GM19467 (cell line): ENCODE data around the gene SLC22A3.

Source experiments
- ATAC-seq: cut with Tn5 transposase; IDR thresholded peaks from one replicate; pipeline ENCODE4 v1.9.1; 2021; ENCODE audit warnings: mild to moderate bottlenecking, moderate library complexity; ENCODE audit not compliant: unreplicated experiment

Gene SLC22A3

DNA sequence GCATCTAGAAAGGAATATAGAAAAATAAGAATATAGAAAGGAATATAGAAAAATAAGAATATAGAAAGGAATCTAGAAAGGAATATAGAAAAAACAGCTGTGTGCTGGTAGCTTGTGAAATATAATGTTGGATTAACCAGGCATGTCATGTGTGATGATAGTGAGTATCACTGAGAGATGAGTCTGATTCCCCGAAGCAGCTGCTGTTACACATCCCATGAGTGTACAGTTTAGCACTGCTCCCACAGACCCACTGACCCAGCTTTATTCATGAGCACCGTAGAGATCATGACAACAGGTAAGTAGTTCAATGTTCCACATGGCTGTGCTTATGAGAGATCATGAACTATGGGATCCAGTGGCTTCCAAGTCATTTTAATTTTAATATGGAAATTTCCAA lies 64.8 kb downstream of the SLC22A3 start:
- no peak for ATAC-seq

DNA sequence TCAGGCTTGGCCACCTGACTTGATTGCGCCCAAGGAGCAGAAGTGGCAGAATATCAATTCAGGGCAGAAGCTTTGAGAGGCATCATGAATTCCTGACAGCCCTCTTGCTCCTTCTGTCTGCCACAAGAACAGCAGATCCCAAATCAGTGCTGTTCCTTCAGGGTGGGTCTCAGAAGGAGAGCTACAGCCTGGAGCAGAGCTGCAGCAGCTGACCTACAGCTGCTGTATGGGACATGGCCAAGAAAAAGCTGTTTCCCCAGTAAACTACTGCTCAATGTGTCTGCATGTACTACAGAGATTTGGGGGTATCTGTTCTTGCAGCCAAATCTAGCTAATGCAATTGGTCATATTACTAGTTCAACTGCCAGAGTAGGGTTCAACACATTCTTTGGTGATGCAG lies 69.0 kb downstream of the SLC22A3 start:
- ATAC-seq: no peak

DNA sequence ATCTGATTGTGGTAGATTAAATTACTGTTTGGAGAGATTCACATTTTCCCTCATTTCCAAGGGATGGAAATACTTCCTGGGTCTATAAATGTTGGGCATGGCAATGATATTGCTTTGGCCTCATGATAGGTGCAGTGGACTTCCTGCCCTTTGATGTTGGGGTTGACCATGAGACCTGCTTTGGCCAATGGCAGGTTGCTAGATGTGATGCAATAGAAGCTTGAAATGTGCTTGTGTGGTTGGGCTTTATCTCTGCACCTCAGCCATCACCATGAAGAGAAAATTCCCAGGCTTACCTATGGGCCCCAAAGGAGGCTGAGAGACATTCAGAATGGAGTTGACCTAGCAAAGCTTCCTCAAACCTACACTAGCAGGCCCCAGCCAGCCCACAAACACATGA lies 69.4 kb downstream of the SLC22A3 start:
- ATAC-seq: no peak

DNA sequence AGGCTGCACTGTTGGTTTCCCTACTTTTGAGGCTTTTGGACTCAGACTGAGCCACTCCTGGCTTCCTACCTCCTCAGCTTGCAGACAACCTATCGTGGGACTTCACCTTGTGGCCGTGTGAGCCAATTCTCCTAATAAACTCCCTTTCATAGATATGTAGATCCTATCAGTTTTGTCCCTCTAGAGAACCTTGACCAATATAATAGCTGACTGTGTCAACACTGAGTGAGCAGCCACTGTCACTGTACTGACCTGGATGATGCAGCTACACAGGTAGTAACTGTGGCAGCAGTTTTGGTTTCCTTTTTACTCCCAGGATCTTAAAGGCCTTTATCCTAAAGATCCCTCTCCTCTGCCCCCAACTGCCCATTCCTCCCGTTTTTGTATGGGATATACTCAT lies 70.2 kb downstream of the SLC22A3 start:
- no peak for ATAC-seq

DNA sequence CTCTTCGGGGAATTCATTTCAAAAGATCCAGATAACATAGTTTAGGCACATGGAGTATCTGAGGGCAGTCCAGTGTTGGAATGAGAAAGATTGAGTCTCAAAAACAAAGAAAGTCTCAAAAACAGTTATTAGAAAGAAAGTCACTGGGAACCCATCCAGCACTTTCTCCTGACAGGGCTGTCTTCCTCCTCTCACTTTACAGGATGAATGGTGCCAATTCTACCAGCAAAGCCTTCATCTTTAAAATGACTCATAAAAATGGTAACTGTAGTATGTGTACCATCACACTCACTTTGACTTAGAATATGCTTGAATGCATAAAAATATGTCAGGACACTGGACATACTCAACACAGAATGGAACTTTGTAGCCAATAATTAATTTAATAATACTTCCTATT lies 71.3 kb downstream of the SLC22A3 start:
- ATAC-seq: no peak

DNA sequence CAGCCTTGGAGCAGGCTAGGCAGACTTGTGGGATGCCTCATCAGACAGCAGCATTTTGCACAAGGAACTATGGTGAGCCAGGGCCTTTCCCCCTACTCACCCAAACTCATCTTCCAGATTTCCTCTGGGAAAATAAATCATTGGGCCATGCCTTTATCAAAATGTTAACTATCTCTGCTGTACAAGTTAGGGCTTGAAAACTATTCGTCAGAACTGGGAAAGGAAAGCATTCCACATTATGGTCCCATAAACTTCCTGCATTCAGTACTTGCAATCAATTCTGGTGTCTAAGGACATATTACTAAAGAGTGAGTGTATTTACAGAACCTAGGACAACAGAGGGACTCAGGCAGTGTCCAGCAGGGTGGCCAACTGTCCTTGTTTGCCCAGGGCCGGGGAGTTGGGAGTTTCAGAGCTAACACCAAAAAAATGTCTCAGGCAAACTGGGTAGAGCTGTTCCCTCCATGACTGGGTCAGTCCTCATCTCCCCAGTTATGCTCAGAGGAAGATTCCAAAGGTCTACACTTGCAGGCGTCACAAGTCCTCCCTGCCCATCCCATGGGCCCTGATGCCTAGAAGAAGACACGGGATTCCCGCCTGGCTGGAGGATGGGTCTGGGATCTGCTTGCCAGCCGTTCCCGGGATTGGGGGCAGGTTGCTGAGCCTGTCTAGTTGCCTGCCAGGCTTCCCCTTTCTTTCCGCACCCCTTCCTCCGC lies 72.2 kb downstream of the SLC22A3 start:
- no peak for ATAC-seq

DNA sequence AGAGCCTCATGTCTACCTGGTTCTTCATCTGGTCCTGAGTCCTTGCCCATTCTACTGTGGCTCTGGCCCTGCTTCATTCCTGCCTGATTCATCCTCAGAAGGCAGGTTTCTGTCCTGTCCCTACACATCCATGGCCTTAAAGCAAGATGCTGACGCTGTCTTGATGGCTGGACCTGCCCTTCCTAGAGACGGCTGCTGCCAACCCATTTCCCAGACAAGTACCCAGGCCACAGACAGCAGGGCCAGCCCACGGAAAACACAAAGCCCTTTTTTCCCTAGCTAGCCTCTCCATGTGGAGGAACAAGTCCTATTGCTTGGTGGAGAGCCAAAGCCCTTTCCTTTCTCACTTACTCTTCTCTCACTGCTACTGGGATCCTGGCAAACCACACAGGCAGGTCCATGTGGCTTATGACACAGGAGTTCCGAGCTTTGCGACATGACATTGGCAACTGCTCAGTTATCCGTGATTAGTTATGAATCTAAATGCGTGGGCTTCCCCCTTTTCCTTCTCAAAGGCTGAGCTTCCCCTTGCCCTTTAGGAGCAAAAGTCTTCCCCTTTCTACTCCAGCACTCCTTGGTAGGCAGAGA lies 72.9 kb downstream of the SLC22A3 start:
- no peak for ATAC-seq

DNA sequence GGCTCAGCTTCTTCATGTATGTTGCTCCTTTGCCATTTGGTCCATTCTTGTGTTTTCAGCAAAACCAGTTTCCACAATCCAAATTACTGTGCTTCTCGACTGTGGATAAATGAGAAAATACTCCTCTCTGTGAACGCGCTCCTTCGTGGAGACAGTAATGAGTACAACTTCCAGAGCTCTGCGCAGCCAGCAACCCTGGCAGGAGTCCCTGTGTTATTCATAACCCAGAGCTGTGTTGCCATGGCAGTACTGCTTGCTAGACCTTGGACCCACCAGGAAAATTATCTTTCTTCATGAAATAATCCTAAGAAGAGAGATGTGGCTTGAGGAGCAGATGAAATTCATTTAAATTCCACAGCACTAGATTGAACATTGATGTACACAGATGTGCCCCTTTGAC lies 73.7 kb downstream of the SLC22A3 start:
- no peak for ATAC-seq

DNA sequence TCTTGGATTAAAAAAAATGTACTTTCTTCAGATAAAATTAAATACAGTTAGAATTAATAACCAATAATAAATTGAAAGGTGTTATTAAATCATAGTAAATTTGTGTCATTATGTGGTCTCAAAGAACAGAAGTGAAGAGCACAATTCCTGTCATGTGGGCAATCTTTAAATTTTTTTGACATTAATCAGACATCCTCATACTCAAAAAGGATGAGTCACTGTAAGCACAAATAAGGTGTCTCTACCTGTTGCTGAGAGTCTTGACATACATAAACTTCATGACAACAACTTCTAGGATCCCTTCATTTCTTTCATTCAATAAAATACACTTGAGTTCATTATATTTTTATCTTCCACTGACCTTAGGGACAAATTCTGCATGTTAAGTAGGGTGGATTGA lies 76.1 kb downstream of the SLC22A3 start:
- ATAC-seq: no peak

DNA sequence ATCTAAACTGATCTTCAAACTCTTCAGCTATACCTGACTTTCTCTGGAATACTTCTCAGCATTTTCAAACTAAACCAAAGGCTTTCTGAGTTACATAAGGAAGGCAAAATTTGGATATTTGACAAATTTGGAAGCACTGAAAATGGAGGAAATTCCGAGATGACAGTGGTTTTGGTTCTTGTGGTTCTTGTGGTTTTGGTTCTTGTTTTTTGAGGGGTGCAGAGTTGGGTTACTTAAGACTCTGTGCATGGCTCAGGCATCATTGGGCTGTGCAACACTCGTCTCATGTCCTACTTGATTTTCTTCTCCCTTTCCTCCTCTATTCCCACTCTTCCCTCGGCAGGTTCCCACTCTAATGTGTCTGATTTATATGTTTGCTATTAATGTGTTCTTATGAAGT lies 78.0 kb downstream of the SLC22A3 start:
- ATAC-seq: no peak

DNA sequence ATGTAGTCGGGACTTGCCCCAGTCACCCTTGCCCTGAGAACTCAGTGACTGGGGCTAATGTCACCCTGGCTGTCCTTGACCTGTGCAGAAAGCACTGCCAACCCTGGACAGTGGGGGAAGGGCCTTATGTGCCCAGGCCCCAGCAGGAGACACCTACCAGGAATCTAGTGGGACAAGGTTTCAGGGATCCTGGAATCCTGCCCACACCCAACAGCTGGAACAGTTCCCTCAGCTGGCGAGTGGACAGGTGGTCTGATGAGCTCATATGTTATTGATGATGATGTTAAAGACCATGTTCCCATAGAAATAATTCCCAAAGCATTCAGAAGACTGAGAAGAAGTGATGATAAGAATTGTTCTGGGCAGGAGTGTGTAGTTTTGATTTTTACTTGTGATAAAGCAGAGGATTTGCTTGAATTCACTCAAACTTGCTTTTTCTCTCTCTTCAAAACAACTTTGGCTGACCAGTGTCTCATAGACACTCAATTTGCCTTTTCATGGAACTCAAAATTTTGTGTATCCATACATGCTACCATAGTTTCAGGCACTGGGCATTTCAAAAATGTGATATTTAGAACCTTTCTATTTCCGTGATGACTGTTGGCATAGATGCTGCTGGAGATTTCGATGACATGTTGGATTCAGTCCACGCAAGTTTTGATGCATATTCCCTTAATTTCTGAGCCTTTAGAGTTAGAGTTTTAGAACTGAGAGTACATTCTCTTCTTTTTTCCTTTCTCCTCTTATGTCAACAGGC lies 79.3 kb downstream of the SLC22A3 start:
- ATAC-seq: no peak

DNA sequence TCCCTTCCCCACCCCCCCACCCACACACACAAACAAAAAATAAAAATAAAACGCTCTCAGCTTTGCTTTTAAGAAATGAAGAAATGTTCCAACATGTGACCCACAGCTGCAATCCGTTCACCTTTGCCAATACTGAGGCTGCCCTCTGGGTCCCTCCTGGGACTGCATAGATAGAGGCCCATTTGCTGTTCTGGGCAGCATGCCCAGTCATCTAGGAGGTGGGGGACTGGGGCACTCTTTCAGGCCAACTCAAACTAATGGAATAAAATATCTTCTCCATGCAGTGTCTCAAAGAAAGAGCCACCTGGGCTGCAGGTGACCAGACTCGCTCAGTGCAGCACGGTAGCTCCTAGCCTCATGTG lies 79.9 kb downstream of the SLC22A3 start:
- ATAC-seq: no peak

DNA sequence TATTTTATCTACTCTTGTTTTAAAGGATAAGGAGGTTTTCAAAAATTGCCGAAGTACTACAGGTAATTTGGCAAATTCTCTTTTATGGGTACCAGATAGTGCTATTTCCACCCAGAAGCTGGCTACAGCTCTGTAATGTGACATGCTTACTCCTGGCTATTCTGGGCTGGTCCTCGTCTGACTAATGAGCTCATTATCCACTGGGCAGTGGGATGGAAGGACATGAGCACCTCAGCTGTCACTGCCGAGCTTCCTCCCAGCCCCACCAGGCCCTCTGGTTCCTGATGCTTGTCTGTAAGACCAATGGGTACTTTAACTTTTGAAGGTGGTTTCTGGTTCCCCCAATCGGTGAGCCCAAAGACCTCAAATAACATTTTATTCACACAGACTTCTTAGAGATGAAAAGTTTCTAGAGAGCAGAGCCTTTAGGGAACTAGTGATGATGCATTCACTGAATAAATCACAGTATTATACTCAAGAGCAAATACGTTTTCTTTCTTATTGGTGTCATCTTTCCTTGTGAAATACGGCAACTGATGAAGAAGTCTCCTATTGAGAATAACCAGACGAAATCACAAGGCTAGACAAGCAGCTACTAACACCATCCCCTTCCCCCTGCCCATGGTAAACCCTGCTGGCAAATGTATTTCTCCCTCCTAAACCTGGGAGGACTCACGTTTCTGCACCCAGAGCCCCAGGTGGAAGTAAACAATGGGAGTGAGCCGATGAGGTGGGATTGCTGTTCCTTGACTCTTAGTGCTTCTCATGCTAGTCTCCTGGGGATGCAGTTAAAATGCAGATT lies 80.8 kb downstream of the SLC22A3 start:
- no peak for ATAC-seq

DNA sequence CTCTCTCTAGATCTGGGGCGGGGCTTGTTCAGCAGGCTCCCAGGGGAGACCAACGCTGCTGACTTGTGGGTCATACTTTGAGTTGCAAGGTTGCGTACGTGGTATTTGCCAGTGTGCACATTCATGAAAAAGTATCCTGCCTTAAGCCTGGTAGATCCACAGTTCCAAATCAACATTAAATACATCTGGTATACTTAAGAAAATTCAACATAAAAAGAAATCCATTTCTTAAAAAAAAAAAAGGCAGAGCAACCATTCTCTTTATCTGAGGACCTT lies 81.4 kb downstream of the SLC22A3 start:
- ATAC-seq: no peak

DNA sequence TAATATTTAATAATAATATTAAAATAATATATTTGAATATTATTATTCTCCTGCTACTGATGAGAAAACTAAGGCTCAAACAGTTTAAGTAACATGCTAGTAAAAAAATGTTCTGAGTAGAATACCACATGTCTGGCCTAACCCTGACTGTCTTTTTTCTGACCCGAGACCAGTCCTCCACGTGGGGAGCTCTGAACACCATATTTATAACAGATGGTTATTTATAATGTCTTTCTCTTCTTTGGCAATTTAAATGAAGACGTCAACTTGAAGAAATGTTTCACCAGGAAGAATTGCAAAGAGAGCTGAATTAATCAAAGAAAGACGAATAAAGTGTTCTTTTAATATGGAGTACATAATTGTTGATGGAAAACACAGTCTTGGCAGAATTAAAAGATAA lies 82.0 kb downstream of the SLC22A3 start:
- no peak for ATAC-seq

DNA sequence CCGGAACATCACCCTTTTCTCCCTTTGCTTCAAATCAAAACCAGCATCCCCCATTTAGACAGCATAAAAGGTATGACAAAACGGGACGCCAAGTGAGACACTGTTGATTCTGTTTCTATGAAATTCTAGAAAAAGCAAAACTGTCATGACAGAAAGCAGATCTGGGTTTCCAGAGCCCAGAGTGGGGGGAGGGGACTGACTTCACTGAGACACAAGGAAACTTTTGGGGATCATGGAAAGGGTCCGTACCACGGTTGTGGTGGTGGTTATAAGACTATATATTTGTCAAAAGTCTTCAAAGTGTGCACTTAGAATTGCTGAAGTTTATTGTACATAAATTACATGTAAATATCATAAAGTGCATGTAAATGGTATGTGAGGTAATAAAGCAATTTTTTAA lies 82.6 kb downstream of the SLC22A3 start:
- ATAC-seq: no peak

DNA sequence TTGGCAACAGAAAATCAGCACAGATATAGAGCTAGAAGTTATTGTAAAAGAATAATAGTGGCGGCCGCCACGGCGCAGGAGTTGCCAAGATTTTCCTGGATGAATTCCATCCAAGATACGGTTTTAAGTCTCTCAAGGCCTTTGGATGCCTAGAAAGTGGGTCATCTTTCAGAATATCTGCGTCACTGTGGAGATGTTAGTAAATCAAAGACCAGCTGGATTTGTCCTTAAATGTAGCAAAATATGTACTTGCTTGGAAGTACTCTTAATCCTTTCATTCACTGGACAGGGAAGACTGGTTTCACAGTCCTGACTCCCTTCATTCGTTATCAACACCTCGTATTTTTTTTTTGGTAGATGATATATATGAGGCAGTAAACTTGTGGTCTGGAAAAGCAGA lies 83.0 kb downstream of the SLC22A3 start:
- ATAC-seq: no peak

DNA sequence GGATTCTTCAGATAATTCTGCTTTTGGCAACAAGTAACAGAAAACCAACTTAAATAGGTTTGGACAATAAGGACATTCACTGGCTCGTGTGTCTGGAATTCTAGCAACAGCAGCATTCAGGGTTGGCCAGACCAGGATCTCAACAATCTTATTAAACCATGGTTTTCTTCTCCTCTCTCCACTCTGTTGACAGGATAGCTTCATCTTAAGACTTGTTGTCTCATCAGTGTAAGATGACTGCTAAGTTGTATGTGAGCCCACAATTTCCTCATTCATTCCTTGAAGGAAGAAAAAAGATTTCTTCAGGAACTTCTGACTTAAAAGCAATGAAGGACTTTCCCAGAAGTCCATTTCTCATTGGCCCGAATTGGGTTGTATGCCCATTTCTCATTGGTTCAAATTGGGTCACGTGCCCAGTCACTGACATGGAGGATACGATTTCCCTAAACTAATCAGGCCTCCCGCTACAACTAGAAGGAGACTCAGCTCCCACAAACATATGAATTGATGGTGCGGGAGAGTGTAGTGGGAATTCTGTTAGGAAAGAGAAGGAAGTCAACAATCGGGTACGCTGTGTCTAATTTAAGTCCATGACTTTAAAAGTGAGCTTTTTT lies 83.7 kb downstream of the SLC22A3 start:
- no peak for ATAC-seq

DNA sequence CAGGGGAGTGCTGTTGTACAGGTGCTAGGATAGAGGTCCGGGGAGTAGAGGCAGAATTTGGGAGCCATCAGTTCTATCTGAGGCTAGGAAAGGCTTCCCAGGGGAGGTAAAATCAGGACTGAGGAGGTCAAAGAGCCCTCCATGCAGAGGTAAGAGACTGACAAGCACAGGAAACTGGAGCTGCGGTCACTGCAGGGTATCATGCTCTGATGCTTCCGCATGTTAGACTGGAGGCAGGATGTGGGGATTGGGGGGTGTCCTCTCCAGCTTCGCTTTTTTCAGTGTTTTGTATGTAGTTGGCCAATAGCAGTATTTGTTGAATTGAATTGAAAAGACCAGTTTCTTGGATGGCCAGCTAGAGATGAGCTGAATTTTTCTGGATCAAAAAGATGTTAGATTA lies 87.8 kb downstream of the SLC22A3 start:
- no peak for ATAC-seq

DNA sequence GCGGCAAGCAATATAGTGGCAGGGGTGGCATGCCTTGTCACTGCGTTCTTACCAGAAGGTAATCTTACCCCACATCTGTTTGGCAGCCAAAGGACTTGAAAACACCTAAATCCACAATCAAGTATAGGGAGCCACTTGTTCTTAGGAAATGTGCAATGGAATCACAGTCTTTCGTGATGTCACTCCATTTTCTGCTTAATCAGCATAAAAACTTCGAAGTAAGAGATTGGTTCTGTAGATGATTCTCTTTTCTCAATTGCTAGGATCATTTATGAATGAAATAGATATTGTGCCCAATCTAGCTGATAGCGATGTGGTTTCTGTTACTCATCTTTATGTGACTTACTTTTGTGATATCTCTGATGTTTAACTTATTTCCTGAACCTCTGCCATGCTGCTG lies 89.0 kb downstream of the SLC22A3 start:
- no peak for ATAC-seq

DNA sequence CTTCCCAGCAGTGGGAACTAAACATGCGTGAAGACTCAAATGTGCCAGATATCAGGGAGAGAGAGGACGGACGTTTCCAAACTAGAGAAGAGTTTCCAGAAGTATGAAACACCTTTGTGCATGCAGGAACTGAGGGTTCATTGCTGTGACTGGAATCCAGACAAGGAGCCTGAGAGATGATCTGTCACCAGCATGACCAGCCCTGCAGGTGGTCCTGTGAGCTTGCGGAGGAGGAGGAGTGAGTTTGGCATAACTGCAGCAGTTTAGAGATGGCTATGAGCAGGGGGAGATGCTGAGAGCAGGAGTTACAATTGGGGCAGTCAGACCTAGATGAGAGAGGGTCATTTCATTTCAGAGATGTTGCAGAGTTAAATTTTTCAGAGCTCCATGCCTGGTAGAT lies 89.6 kb downstream of the SLC22A3 start:
- no peak for ATAC-seq
